HG02588 (cell line): ENCODE measurements around the gene NRTN.

Experiments used
- ATAC-seq: cut with Tn5 transposase; IDR thresholded peaks from one replicate; pipeline ENCODE4 v1.9.1; 2021; ENCODE audit warnings: mild to moderate bottlenecking, moderate library complexity; ENCODE audit not compliant: unreplicated experiment

The NRTN gene

DNA sequence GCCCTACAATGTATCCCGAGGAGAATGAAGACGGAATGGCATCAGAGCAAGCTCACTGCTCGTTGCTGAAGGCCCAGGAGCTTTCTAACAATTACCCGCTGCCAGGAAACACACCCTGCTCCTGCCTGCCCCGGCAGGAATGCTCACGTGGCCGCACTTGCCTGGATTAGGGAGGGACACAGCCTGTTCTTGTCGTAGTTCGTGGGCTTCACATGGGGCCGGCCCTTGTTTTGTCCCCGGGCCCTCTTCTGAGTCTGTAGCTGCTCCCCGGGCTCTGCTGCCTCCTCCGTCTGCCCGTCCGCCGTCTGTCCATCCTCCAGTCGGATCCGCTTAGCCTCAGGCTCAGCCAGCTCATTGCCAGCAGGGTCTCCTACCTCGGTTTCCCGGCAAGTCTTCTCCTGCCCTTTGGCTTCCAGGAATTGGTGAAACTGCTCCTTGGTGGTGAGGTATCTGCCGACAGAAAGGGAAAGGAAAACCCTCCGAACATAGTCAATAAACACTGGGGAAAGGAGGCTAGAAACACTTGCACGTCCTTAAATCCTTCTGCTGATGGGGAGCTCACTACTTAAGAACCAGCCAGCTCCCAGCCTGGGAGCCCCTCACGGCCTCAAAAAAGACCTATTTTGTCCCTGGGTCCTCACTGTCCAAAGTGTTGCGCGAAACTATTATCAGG, 14.8 kb upstream of the NRTN start:
- no peak for ATAC-seq

DNA sequence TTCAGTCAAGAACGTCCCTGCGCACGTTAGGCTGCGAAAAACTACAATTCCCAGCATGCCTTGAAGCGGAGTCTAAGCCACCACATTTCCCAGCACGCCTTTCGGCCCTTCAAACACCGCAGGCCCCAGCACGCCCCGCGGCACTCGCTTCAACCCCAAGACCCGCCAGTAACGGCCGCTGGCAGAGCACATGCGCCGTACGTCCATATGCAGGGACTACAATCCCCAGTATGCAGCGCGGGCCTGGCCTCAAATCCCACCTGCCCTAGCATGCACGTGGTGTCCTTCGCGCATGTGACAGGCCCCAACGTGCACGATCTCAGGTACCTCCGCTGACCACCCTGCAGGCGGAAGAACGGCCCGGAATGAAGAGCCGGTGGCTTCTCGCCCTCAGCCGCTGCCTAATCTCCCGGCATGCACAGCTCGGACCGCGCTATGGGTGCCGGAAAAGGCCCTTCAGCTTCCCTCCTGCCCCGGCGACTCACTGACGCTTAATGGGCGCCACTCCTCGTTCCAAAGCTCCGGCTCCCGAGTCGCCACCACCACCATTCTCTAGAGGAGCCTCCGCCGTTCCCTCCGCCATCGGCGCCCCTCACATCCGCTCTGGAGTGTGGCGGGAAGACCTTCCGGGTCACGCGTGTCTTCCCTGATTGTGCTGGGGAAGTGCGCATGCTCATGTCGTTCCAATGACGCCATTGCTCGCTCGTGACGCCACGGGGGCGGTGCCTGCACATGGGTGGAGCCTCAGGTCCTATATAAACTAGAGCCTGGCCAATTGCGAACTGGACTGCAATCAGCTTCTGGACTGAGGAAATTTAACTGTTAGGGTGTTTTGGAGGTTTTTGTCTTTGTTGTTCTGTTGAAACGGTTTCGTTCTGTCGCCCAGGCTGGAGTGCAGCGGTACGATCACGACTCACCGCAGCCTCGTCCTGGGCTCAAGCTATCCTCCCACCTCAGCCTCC, 14.0 kb upstream of the NRTN start, which contains the start of gene DUS3L:
DUS3L (minus strand) TSS at position 605 of the 962 bp plus-strand sequence; CDS start at position 583, 22 bp downstream.
- ATAC-seq = peak; percentile 82

DNA sequence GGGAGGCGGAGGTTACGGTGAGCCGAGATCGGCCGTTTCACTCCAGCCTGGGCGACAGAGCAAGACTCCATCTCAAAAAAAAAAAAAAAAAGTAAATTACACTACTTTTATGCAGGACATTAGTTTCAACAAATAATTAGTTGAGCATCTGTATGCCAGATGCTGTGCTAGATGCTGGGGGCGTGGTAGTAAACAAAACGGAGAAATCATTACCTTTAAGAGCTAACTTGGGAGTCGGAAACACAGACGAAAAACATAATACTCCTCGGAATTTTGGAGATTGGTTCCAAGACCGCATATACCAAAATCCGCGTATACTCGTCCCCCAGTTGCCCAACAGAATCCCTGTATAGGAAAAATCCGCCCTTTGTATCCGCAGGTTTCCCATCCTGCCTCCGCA, 12.6 kb upstream of the NRTN start:
- no peak for ATAC-seq

DNA sequence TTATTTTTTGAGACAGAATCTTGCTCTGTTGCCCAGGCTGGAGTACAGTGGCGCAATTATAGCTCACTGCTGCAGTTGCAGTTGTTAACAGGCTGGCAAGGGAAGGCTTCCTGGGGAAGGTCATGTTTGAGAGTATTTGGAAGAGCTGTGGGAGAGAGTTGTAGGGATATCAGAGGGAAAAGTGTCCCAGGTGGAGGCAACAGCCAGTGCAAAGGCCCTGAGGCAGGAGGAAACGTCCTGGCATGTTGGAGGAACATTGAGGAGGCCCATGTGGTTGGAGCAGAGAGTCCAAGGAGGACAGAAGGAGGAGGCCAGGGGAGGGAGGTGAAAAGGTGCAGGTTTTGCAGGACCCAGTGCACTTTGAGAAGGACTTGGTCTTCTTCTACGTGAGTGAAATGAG, 11.7 kb upstream of the NRTN start:
- ATAC-seq = no peak

DNA sequence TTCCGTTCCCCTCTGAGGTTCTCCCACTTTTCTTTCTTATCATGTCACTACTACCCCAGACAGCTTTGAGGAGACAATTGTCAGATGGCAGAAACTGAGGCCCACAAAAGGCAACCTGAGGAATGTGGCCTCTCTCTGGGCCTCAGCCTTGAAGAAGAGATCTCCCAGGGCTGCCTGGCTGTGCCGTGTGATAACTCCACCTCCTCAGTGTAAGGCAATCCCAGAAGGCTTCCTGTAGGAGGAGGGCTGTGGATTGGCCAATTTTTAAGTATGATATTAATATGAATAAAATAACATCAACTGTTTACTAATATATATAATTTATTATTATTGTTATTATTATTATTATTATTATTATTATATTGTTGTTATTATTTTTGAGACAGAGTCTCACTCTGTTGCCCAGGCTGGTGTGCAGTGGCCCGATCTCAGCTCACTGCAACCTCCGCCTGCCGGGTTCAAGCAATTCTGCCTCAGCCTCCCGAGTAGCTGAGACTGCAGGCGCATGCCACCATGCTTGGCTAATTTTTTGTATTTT, 9.4 kb upstream of the NRTN start:
- no peak for ATAC-seq

DNA sequence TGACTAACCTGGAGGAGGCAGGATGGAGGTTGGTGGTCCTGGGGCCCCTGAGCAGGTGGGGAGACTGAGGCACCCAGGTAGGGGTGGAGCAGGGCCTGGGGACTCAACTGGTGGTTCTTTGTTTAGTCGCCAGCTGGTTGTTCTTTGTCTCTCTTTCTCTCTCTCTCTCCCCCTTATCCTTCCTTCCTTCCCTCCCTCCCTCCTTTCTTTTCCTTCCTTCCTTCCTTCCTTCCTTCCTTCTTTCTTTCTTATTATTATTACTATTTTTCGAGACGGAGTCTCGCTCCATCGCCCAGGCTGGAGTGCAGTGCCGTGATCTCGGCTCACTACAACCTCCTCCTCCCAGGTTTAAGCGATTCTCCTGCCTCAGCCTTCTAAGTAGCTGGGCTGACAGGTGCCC, 6.6 kb upstream of the NRTN start:
- no peak for ATAC-seq

DNA sequence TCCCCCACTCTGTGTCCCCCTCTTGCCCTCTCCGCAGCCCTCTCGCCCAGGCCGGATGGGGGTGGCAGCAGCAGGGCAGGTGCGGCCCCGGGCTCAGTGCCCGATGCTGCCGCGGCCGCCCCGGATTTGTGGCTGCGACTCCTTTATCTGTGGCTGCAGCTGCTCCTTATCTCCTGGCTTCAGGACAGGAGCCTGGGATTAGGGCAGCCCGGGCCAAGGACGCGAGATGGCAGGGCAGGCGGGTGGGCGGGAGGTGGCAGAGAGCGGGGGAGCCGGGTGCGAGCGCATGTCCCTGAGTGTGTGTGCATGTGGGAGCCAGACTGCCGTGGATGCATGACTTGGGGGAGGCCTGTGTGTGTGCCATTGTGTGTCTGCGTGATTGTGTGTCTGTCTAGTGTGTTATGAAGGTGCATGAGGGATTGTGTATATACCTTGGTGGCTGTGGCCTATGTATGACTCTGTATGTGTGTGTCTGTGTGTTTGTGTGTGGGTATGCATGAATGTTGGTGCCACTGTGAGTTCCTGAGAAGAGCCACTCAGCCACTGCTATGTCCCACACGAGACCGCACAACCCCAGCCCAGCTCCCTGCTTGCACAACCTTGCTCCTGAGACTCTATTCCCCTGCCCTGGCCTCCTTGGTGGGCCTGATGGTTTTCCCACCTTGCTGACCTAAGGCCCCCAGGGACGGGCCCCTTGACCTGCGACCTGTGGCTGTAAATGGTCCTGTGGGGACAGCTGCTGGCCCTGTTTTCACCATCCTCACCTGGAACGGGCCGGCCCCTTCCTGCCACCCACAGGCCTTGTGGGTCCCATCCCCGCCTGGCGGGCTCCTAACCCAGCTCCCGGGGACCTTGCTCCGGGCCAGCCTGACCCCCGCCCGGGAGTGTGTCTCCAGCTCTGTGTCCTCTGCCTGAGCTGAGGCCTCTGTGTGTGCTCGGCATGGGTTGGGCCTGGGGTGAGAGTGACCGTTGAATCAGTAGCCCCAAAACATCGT, 5.3 kb upstream of the NRTN start:
- no peak for ATAC-seq

DNA sequence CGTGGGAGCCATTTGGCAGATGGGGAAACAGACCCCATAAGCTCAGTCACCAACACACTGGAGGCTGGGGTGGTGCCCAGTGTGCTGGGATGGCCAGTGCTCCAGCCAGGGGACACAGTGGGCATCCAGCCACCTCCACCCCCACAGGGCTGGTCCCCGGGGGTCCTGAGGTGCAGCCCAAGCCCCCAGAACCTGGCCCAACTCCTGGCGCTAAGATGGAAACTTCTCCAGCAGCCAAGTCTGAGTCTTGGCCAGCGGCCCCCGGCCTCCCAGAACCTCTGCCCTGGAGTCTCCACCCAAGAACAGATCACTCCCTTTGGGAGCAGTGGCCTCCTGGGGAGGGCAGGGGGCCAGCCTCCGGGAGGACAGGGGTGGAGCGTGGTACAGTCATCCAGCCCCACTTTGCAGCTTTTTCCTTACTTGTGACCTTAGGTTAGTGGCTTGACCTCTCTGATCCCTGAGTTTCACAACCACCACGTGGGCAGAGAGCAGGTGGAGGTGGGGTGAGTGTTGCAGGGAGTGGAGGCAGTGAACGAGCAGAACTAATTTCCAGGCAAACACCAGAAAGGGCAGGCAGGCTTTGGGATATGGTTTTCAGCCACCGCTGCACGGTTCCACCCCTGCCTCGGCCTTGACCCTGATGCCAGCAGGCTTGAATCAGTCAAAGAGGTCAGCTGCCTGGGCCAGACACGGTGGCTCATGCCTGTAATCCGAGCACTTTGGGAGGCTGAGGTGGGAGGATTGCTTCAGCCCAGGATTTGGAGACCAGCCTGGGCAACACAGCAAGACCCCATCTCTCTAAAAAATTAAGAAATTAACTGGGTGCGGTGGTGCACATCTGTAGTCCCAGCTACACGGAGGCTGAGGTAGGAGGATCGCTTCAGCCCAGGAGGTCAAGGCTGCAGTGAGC, 4.3 kb upstream of the NRTN start:
- ATAC-seq = no peak

DNA sequence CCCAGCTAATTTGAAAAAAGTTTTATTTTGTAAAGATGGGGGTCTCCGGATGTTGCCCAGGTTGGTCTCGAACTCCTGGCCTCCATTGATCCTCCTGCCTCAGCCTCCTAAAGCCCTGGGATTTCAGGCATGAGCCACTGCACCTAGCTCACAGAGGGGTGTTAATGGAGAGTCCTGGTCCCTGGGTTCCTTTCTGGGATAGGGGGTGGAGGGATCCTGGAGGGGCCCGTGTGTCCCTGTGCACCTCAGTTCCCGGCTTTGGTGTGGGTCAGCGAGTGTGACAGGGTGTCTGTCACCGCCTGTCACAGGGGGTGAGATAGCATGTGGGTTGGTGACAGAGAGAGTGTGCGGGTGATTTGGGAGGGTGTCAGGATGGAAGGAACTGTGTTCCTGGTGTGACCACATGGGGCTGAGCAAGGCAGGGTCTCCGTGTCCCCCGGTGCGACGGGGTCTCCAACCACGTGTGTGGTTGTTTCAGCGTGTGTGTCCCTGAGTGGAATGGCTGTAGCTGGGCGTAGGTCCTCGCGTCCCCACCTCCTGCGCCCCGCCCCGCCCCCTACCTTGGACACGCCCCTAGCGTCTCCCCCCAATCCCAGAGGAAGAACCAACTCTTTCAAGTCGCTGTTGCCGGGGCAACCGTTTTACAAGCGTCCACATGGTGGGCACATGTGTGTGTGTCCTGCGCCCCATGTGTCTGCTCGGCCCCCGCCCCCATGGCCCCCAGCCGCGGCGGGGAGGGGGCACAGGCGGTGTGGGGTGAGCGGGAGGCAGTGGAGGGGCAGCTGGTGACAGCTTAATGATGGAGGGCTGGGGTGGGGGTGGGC, 2.9 kb upstream of the NRTN start:
- ATAC-seq = no peak

DNA sequence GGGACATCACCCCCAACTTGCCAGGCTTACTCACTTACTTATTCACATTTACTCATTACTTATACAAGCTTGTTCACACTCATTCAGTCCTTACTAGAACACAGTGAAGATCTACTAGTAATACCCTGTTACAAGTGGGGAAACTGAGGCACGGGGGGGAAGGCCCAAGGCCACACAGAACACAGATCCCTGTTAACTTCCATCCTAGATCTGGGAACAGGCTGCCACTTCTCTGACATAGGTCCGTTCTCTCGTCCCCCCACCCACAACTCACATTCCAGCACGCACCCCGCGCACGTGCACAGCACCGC, 1.5 kb upstream of the NRTN start:
- no peak for ATAC-seq

DNA sequence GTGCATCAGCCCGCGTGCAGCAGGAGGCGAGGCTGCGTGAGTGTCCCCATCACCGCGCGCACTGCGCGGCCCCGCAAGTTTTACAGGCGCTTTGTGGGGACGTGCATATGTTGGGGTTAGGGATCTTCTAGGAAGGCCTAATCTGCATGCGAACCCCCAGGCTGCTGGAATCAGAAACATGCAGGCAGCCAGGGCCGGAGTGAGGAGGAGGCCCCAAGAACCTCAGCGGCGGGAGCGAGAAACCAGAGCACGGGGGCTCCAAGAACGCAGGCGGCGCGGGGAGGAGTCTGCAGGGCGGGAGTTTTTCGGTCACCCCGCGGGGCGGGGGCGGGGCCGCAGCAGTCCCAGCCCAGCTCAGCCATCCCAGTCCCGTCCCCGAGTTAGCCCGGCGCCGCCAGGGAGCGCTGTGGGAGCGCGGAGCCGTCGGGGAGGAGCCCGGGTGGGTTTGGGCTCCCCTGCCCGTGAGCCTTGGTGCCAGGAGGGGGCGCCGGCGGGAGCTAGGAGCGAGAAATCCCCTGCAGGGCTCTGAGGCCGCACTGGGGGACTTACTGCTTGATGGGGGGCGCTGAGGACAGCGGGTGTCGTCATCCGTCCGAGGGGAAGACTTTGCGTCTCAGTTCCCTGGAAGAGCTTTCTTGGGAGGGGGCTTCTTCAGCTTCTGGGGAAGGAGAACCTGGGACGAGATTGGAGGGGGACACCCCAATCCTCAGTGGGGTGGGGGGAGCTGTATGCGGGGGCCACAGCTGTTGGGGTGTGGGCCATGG, 933 bp upstream of the NRTN start:
- ATAC-seq = no peak

DNA sequence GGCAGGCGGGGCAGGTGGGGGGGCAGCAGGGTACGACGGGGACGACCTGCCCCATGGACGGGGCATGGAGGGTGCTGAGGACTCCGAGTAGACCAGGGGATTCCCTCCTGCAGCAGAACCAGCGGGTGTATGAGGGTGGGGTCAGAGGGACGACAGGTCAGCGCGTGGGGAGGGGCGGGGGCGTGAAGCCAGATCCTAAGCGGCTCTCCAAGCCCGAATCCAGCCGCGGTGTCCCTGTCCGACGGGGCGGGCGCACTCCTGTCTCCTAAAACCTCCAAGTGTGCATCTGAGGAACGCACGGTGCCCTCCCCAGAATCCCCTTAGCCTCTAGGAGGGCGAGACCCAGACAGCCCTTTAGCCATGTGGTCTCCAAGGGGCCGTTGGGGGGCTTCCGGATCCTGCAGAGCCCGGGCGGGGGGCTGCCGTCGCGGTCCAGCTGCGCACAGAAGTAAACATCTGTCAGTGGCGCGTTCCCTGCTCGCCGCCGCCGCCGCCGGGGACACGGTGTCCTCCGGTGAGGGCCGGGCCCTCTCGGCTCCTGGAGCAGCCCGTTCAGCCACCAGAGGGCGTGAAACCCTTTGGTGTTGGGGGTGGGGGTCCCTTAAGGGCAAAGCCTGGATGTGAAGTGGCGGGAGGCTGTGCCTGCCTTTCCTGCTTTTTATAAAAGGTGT, 730 bp downstream of the NRTN start:
- no peak for ATAC-seq

DNA sequence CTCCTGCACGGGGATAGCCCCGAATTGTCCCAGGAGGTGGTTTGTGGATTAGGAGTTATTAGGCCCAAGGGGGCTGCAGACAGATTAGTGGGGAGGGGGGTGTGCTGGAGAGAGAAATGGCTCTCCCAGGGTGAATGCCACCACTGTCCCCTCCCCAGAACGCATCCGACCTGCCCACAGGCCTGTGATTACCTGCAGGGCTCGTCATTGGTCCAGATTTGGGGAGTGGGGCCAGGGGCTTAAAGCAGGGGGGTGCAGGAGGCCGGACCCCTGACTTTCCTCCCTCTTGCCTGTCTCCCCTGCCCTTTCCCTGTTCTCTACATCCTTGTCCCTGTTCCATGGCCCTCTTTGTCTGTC, 1.2 kb downstream of the NRTN start:
- ATAC-seq = no peak

DNA sequence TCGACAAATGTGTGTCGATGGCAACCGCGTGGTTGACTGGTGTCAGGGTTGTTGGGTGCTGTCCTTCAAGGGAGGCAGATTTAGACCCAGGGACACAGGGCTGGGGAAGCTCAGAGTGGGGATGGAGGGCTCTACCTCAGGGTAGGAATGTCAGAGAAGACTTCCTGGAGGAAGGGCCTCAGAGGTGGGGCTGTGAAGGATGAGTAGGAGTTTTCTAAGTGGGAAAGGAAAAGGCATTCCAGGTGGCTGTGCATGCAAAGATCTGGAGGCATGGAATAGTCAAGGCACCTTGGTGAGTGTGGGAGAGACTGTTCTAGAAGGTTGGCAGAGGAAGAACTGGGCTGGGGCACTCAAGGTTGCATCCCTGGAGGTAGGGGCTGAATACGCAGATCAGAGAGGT, 2.0 kb downstream of the NRTN start:
- ATAC-seq = no peak

DNA sequence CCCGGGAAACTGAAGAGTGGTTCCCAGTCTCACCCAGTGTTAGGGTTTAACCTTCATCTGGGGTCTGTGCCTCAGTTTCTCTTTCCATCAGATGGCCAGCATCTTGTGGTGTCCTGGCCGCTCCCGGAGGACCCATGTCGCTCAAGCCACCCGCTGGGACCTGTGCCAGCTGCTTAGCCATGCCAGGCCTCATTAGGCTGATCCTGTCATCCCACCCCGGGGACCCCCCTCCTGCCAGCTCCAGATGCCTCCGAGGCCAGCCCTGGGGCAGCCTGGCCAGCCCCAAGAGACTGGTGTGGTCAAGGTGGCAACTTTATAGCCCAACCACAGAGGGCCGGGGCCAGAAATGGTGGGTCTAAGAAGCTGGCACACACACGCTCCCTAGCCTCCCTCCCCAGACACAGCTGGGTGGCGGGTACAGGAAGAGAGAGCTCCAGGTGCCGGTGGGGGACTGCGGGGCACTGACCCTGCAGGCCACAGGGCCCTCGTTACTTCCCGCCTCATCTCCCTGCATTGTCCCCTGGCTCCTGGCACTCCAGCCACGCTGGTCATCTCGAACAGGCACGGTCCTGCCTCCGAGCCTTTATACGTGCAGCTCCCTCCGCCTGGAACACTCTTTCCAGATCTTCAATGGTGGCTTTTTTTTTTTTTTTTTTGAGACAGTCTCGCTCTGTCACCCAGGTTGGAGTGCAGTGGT, 3.4 kb downstream of the NRTN start:
- ATAC-seq = no peak

DNA sequence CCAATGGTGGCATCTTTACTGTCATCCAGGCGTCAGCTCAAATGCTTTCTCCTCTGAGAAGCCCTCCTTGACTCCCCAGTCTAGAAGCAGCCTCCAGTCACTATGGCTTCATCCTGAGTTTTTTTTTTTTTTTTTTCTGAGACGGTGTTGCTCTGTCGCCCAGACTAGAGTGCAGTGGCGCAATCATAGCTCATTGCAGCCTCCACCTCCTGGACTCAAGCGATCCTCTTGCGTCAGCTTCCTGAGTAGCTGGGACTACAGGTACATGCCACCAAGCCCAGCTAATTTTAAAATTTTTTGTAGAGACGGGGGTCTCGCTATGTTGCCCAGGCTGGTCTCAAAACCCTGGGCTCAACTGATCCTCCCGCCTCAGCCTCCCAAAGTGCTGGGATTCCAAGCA, 4.2 kb downstream of the NRTN start:
- no peak for ATAC-seq

DNA sequence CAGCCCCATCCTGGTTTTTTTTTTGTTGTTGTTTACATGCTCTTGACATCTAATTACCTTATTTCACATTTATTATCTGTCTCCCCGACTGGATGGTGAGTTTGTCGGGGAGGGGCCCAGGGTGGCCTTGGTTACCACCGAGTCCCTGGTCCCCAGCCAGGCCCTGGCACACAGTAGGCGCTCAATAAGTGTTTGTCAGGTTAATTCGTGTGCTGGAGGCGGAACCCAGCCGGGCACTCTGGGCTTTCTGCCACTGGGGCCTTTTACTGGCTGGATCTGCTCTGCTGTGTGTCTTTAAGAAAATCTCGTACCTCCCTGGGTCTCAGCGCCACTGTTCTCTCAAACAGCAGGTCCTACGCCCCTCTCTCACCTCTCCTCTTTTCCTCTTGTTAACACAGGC, 4.6 kb downstream of the NRTN start:
- no peak for ATAC-seq
